Transverse colon (tissue), 4 donors: ENCODE results near the gene SMG7.

Source experiments
- POLR2AphosphoS5 ChIP-seq, 3 donors: sonication (generic); formaldehyde crosslinking; IDR thresholded peaks; one replicate each; pipeline ENCODE4 v1.6.1; 2016; ENCODE audit warnings: antibody characterized with exemption in 3 of 3
- TF ChIP-seq, protein P1 (sequence below), 5 experiments: fragments of 200-600 bp in 3 of 5; fragments of 450-650 bp in 2 of 5; sonication (generic) in 3 of 5; IDR thresholded peaks; 1 replicate in 2 of 5; 2 replicates in 3 of 5; pipeline ENCODE4 v1.5.1; 2016 to 2017; ENCODE audit warnings: antibody characterized with exemption in 5 of 5, inconsistent platforms in 3 of 5, mild to moderate bottlenecking in 2 of 5, moderate library complexity in 1 of 5

GRCh38 chr1:183423541-183423940, 48.8 kb upstream of the SMG7 start:
- TF ChIP-seq, protein P1, sequence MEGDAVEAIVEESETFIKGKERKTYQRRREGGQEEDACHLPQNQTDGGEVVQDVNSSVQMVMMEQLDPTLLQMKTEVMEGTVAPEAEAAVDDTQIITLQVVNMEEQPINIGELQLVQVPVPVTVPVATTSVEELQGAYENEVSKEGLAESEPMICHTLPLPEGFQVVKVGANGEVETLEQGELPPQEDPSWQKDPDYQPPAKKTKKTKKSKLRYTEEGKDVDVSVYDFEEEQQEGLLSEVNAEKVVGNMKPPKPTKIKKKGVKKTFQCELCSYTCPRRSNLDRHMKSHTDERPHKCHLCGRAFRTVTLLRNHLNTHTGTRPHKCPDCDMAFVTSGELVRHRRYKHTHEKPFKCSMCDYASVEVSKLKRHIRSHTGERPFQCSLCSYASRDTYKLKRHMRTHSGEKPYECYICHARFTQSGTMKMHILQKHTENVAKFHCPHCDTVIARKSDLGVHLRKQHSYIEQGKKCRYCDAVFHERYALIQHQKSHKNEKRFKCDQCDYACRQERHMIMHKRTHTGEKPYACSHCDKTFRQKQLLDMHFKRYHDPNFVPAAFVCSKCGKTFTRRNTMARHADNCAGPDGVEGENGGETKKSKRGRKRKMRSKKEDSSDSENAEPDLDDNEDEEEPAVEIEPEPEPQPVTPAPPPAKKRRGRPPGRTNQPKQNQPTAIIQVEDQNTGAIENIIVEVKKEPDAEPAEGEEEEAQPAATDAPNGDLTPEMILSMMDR (IDR thresholded peaks at IDR 0.05), result no peak
- TF ChIP-seq POLR2AphosphoS5 (IDR thresholded peaks at IDR 0.05), result no peak
